ELR (cell line): Measurements from ENCODE around the gene SMC1B.

Experiments used
- DNase-seq: peaks from one replicate; pipeline ENCODE4 v3.0.0-alpha.2; 2015; ENCODE audit warnings: low read depth

Gene SMC1B

DNA sequence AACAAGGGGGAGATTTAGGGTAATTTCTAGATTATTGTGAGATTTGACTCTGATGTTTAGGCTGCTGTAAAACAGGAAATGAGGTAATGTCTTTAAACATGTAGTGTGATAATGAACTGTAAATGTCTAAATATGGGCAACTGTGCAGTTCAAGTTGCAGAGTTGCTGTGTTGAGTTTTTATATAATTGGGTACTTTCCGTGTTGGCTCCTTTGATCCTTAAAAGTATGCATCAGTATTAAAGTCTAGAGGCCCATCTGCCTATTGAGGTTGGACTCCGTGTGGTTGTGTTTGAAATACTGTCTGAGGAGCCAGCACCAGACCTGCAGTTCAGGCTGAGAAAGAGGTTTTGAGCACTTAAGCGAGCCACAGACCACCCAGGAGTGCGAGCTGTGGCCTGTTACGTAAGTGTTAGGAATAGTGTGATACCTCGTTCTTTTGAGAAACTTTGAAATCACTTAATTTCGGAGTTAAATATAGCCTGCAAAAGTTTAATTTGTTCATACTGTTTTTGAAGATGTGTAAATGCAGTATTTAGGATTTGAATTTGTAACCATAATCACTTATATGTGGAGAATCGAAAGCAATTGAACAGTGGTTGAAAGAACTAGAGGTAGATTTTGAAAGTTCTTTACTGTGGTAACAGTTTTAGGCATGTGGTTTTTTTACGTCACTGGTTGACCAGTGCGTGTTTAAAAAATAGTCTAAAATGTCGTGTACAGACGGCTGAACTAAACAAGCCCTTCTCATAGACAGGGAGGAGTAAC lies 94.7 kb downstream of the SMC1B start:
- no peak for DNase-seq

DNA sequence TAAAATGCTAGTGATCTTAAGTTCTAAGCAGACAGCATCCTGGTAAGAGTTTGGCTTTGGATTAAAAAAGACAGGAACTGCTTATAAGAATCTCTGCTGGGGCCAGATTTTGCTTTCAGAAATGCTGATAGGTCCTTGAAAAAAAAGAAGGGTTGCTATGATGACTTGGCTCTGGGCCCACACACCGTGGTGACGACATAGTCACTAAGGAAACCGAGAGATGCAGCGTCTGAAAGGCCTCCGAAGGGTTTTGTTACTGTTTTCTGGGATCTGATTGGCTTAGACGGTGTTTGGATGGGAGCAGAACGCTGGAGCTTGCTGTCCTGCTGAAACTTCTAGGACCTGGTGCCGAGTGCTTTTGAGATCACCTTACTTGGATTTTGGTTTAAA lies 95.2 kb downstream of the SMC1B start:
- DNase-seq = peak; percentile 81

DNA sequence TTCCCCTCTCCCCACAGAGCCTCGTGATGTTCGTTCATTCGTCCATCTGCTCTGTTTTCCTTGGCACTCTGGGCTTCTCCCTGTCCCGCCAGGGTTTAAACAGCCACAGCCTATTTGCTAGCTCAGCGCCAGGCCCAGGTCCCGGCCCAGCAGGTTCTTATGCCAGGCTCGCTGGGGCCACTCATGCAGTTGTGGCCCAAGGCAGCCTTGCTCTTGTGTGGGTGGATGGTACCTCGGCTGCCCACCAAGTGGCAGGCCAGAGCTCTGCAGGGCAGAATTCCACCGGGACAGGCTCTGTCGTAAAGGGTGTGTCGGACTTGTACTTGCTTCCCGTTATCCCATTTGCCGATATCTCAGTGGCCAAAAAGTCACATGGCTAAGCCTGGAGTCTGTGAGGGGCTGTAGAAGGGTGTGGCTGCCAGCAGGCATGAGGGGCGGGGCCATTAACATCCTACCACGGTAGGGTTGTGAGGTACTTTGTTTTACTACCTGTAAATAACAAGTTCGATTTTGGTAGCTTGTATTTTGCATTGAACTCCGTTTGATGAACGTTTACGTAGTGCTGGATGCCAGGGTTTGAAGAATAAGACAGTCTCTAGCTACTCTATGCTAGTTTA lies 95.7 kb downstream of the SMC1B start:
- DNase-seq = peak; percentile 7

DNA sequence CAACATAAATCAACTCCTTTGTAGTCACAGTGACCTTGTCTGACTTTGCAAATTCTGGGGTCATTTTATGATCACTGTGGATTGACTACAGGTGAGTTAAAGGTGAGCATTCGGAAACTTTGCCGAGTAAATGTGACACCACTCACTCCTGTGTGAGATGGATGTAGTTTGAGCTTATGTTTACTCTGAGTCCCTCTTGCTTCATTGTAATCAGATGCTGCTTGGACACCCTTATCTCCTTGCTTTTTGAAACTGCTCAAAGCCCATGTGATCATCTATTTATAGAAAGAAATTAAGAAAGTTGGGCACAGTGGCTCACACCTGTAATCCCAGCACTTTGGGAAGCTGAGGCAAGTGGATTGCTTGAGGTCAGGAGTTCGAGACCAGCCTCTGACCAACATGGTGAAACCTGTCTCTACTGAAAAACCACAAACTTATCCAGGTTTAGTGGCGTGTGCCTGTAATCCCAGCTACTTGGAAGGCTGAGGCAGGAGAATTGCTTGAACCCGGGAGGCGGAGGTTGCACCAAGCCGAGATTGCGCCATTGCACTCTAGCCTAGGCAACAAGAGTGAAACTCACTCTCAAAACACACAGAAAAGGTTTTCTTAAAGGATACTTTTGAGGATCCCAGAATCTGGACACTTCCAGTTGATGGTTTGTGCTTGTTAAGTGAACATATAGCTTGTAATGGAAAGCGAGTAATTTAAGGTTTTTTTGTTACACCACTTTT lies 96.4 kb downstream of the SMC1B start:
- no peak for DNase-seq

DNA sequence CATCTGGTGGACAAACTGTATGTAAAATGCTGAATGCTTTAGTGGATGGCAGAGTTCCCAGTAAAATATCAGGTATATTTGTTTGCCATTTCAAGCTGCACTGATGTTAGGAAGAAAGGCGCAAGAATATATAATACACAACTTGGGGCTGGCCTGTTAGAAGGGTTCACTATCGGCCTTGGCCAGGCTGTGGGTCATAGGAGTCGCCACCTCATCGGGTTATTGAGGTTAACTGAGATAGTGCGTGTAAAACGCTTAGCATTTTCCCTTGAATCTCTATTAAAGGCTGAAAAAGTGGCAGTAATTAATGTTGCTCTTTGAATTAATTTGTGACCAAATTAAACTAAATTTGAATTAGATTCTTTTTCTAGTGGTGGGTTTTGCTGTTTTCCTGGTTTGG lies 98.6 kb downstream of the SMC1B start:
- no peak for DNase-seq

DNA sequence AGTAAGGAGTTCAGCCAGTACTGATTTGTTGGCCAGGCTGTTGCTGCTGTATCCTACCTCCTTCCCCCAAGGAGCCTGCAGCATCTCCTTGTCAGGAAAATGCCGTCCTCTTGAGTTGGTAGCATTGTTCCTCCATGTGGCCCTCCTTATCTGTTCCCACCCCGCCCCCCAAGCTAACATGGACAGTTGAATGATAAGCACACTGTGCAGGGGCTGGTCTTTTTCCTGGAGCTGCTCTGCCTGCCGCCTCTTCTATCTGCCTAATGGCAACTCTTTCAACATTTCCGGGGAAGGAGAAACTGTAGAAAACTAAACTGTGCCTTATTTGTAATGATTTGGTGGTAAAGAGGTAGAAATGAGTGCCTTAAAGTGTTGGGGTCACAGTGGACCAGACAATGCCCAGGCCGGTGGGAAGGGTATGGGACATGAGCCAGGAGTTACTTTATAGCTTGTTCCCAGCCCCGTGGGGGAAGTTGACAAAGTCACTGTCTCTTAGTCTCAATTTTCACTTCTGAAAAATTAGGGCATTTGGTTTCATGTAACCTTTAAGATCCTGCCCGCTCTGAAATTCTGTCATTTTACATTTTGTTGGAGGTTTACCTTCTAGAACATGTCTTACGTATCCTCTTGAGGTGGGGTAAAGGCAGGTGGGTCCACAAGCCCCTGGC lies 99.2 kb downstream of the SMC1B start:
- no peak for DNase-seq

DNA sequence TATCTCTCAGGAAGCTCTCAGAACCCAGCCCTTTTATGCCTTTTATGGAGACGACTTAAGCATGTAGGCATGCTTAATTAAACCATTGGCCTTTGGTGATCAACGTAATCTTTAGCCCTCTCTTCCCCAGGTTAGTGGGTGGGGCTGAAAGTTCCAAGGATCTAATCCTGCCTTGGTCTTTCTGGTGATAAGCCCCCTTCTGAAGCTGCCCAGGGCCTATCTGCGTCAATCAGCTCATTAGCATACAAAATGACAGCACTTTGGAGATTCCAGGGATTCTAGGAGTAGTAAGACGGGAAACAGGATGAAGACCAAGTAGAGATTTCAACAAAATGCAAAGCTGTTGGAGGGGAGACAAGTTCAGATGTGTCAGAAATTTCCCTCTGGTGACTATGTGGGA lies 100.5 kb downstream of the SMC1B start:
- DNase-seq = no peak

DNA sequence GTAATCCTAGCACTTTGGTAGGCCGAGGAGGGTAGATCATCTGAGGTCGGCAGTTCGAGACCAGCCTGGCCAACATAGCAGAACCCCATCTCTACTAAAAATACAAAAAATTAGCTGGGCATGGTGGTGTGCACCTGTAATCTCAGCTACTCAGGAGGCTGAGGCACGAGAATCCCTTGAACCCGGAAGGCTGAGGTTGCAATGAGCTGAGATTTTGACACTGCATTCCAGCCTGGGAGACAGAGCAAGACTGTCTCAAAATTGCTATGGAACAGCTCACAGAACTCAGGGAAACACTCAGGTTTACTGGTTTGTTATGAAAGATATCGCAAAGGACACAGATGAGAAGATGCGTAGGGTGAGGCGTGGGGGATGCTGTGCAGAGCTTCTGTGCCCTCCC lies 101.0 kb downstream of the SMC1B start:
- no peak for DNase-seq

DNA sequence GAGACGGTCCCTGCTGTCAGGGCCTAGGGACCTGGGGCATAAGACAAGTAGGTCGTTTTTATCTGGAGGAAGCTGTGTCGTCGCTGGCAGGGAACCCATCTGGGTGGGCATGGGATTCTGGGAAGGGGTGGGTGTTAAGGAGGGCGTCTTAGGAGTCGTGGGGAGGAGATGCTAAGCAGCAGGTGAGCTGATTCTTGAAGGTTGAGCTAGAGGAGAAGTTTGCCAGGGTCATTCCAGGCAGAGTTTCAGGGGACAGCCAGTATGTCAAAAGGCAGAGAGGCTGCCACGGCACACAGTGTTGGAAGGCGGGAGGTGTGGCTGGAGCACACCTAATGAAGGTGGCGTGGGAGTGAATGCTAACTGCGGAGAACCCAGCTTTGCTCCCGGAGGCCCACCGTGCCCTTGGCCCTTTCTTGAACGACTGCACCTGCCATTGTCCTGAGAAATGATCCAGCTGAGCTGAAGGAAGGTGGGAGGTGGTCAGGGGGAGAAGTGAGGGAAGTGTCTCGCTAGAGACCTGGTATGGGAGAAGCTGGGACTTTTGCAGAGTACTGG lies 102.3 kb downstream of the SMC1B start:
- no peak for DNase-seq

DNA sequence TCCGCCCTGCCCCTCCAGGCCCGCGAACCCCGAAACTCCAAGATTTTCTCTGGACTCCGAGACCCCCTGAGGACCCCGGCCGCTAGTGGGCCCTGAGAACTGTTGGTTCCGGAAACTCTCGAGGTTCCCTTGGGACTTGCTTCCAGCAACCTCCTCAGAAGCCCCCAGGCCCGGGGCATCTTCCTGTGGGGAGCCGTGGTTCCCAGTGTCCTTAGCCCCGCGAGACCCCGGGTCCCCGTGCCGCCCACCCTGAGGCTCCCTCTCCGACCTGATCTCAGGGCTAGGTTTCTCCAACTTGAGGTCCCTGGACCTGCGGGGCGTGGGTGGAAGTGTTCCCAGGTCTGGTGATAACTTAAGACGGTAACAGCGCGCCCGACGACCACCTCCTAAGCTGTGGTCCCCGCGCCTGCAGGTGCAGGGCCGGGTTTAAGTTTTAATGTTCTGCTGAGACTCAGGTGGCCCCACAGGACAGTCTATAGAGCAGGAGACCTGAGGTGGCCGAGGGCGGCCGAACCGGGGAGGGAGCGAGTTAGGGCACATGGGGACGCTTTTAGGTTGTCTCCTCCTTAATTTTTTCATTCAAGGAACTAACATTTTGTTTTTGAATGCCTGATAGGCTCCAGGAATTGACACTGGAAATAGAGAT lies 102.9 kb downstream of the SMC1B start:
- DNase-seq = peak; percentile 17

DNA sequence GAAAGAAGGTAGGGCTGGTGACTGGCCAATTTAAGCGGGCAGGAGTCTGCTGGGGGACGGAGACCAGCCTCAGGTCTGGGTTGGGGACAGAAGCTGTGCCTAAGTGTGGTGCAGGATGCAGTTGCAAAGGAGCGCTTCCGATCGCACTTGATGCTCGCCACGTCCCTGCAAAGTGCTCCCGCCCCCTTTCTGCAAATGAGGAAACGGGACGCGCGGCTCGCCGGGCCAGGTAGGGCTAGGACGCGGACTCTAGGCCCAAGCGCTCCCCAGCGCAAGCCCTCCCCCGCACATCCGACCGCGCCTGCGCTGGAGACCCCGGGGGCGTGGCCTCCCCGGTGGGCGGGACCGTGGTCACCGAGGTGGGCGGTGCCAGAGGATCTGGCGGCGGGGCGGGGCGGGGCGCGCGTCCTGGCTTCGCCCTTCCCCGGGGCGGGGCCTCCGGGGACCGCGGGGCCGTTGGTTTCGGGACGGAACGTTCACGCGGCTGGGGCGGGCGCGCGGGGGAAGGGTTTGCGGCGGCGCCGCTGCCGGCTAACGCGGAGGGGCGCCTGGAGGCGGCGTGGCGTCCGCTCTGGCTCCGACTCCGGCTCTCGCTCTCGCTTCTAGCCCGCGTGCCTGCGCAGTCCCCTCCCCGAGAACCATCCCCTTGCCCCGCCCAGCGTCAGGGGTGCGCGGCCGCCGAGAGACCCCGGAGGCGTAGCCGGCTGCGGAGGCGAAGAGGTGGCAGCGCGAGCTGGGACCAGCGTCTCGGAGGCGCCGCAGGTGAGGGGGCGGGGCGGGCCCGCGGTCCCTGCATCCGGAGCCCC lies 103.8 kb downstream of the SMC1B start, which contains the start of gene FAM118A:
Gene FAM118A, plus strand, starts transcription at position 513 of the 806 bp plus-strand sequence. CDS start 12,446 bp downstream, outside the sequence.
- DNase-seq = peak; percentile 88

DNA sequence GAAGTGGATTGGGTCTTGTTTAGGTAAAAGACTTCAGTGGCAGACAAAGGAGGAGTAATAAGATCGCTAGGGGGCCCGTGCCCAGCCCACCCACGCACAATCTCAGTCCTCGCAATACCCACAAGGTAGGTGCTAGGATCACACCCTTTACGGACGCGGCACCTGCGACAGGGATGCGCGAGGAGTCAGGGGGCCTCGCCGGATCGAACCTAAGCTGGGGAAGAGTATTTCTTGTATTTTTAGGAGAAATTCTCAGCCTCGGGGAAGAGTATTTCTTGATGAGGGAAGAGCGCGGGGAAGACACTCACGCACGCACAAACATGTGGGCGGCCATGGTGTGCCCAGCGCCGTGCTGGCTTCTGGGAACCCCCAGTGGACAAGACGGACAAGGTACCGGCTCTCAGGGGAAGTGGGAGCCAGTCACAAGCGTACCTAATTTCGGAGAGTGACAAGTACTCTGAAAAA lies 104.4 kb downstream of the SMC1B start:
- DNase-seq = no peak

DNA sequence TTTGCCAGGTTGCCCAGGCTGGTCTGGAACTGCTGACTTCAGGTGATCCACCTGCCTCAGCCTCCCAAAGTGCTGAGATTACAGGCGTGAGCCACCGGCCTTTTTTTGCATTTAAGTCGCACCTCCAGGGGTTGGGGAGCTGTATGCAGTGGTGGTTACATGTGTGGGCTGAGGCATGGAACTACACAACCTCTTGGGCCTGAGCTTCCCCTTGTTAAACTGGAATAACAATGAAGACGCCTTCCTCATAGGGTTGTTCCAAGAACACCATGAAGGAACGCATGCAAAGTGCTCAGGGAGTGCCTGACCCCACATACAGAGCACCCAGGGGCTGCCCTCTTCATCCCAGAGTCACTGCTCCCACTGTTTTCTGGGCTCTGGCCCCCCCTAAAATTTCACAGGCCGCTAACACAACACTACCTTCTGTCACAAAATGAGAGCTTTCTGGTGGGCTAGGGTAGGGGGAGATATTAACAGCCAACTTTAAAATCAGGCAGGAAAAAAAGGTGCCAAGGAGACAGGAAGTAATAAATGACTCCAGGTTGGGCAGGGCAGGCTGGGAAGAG lies 104.9 kb downstream of the SMC1B start:
- DNase-seq = no peak

DNA sequence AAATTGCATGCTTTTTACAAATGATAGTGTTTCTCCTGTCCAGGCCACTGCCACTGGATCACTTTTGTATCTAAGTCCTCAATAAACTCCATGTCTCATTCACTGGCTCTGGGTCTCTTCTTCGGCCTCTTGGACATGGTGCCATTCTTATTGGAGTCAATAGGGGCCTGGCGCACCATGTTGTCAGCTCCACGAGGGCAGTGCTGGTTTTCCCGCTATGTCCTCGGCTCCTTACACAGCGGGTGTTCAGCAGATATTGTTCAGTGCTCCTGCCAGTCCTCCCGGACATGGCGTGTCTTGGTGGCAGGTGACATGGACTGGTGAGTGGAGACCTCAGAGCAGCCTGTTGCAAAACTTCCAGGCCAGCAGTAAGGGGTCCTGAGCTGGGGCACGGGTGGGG lies 107.3 kb downstream of the SMC1B start:
- no peak for DNase-seq

DNA sequence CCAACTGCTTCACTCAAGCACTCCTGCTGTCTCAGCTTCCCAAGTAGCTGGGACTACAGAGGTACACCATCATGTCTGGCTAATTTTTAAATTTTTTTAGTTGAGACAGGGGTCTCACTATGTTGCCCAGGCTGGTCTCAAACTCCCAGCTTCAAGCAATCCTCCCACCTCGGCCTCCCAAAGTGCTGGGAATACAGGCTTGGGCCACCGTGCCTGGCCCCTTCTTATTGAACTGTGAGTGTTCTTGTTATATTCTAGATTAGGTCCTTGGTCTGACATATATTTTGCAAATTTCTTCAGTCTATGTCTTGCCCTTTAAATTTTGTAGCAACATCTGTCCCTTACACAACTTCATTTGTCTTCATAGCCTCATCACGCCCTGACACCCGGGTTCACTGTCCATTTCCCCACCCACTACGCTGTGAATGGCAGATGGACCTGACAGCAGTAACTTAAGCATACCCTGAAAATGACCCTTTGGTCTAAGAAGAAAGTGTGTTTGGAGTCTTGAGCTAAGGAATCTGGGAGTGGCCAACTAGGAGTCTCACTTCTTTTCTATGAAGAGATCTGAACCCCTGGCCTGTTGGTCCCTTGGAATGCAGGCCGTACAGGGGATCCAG lies 107.8 kb downstream of the SMC1B start:
- DNase-seq = no peak

DNA sequence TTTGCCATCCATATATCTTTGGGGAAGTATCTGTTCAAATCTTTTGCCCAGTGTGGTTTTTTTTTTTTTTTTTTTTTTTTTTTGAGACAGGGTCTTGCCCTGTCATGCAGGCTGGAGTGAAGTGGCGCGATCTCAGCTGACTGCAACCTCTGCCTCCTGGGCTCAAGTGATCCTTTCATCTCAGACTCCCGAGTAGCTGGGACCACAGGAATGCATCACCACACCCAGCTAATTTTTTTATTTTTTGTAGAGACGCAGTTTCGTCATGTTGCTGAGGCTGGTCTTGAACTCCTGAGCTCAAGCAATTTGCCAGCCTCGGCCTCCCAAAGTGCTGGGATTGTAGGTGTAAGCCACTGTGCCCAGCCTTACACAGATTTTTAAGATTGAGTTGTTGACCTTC lies 108.4 kb downstream of the SMC1B start:
- DNase-seq = no peak

DNA sequence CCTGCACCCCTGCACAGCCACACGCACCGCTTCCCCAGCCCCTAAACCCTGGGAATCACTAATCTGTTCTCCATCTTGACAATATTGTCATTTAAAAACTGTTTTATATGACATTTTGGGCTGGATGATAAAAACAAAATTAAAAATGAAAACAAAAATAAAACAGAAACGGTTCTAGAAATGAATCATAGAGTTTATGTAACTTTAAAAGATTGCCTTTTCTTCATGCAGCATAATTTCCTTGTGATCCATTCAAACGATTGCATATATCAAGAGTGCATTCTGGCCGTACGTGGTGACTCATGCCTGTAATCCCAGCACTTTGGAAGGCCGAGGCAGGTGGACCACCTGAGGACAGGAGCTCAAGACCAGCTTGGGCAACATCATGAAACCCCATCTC lies 110.2 kb downstream of the SMC1B start:
- DNase-seq = no peak

DNA sequence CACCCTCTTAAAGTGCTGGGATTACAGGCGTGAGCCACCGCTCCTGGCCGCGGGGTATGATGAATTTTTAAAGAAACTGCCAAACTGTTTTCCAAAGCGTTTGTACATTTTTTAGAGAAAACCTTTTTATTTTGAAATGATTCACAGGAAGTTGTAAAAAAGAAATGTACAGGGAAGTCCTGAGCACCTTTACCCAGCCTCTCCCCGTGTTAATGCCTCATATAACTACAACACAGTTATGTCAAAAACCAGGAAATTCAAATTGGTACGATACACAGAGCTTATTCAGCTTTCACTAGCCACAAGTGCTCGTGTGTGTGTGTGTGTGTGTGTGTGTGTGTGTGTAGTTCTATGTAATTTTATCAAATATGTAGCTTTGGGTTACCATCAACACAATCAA lies 110.6 kb downstream of the SMC1B start:
- DNase-seq = no peak

DNA sequence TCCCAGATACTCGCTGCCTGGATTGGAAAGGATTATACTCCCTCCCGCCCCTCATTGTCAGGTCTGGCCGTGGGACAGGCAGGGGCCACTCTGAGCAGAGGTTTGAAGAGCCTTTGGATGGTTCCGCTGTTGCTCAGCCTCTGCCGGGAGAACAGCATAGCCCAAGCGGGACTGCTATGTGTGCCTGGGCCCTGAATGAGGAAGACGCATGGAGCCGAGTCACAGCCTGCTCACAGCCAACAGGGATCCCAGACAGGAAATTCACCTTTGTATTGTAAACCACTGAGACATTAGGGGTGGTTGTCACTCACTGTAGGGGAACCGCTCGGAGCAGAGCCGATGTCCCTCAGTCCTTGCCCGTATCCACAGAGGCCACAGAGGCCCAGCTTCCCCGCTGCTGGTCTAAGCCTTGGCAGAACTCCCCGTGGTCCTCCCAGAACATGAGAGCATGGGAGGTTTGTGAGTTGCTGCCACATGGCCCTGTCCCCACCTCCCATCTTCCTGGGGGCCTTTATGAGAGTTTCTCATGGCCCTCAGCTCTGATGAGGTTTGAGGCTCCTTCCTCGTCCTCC lies 114.4 kb downstream of the SMC1B start:
- no peak for DNase-seq
